ENCODE data around the gene MIPEP. TPM values are rescaled to one million over a fixed set of nuclear protein-coding genes. Genes with fewer than 3 reads are reported as not detected.

The MIPEP gene
- total RNA-seq, 2 donors from 2014 or later = 26.2 to 27.1 TPM

- H3K27me3 ChIP-seq (replicated peaks; ENCODE audit: insufficient read depth) = no peaks in the 10 kb centered on the region
- peaks cover 3% of the 10 kb centered on the region for H3K4me1 ChIP-seq (replicated peaks)
- H3K36me3 ChIP-seq = no peaks in the 10 kb centered on the region
- no peak overlapping the region for H3K4me3 ChIP-seq
- no peak for DNase-seq (ENCODE audit: low spot score)
- WGBS = 32% methylated on average over 2 of the region's 2 CpGs
- H3K27ac ChIP-seq = peak overlapping the region in 1 of 2 donors; percentile 33
- intact Hi-C loops (cut with DNase I) = no loop called here
- TF ChIP-seq POLR2A (IDR thresholded peaks at IDR 0.05) (no peak), CTCF (IDR thresholded peaks at IDR 0.05) (no peak), POLR2AphosphoS5 (IDR thresholded peaks at IDR 0.05) (no peak)
- no peaks in the 10 kb centered on the region for H3K9me3 ChIP-seq
These were observed 41.2 kb downstream of the MIPEP start for GRCh38 chr13:23848019-23848418.

GRCh38 chr13:23847497-23847896, 41.7 kb downstream of the MIPEP start:
- WGBS = 77% methylated on average over 2 of the region's 2 CpGs
- Histone ChIP-seq H3K27ac (peak overlapping the region in 1 of 2 donors; percentile 33), H3K4me3 (no peak overlapping the region), H3K9me3 (no peaks in the 10 kb centered on the region), H3K27me3 (replicated peaks; ENCODE audit: insufficient read depth) (no peaks in the 10 kb centered on the region), H3K4me1 (replicated peaks) (peaks cover 3% of the 10 kb centered on the region), H3K36me3 (no peaks in the 10 kb centered on the region)
- intact Hi-C loops (cut with DNase I) = no loop called here
- DNase-seq (ENCODE audit: low spot score) = no peak
- TF ChIP-seq POLR2A (IDR thresholded peaks at IDR 0.05) (no peak), CTCF (IDR thresholded peaks at IDR 0.05) (no peak), POLR2AphosphoS5 (IDR thresholded peaks at IDR 0.05) (no peak)

GRCh38 chr13:23845105-23845725, 44.0 kb downstream of the MIPEP start:
- 93% methylated on average over 5 of the region's 5 CpGs for WGBS
- Histone ChIP-seq H3K36me3 (no peaks in the 10 kb centered on the region), H3K9me3 (no peaks in the 10 kb centered on the region), H3K4me1 (replicated peaks) (peaks cover 3% of the 10 kb centered on the region), H3K27ac (no peak overlapping the region), H3K27me3 (replicated peaks; ENCODE audit: insufficient read depth) (no peaks in the 10 kb centered on the region), H3K4me3 (no peak overlapping the region)
- TF ChIP-seq CTCF (IDR thresholded peaks at IDR 0.05) = no peak
- TF ChIP-seq POLR2A (IDR thresholded peaks at IDR 0.05) = no peak
- TF ChIP-seq POLR2AphosphoS5 (IDR thresholded peaks at IDR 0.05) = no peak
- DNase-seq (ENCODE audit: low spot score) = no peak
- intact Hi-C loops (cut with DNase I) = no loop called here

- H3K9me3 ChIP-seq = no peaks in the 10 kb centered on the region
- H3K27me3 ChIP-seq (replicated peaks; ENCODE audit: insufficient read depth) = no peaks in the 10 kb centered on the region
- no peak overlapping the region for H3K27ac ChIP-seq
- peaks cover 3% of the 10 kb centered on the region for H3K4me1 ChIP-seq (replicated peaks)
- H3K4me3 ChIP-seq = no peak overlapping the region
- no peaks in the 10 kb centered on the region for H3K36me3 ChIP-seq
- WGBS = 100% methylated on average over 2 of the region's 2 CpGs
- intact Hi-C loops (cut with DNase I) = no loop called here
- TF ChIP-seq POLR2AphosphoS5 (IDR thresholded peaks at IDR 0.05) = no peak
- TF ChIP-seq POLR2A (IDR thresholded peaks at IDR 0.05) = no peak
- TF ChIP-seq CTCF (IDR thresholded peaks at IDR 0.05) = no peak
- no peak for DNase-seq (ENCODE audit: low spot score)
These were observed 45.1 kb downstream of the MIPEP start for GRCh38 chr13:23844132-23844531.

GRCh38 chr13:23843436-23843835, 45.8 kb downstream of the MIPEP start:
- no peak for DNase-seq (ENCODE audit: low spot score)
- no peak for TF ChIP-seq POLR2AphosphoS5 (IDR thresholded peaks at IDR 0.05)
- no peak for TF ChIP-seq POLR2A (IDR thresholded peaks at IDR 0.05)
- no peak for TF ChIP-seq CTCF (IDR thresholded peaks at IDR 0.05)
- H3K36me3 ChIP-seq = no peaks in the 10 kb centered on the region
- H3K4me1 ChIP-seq (replicated peaks) = peaks cover 3% of the 10 kb centered on the region
- intact Hi-C loops (cut with DNase I) = no loop called here
- H3K9me3 ChIP-seq = no peaks in the 10 kb centered on the region
- no peaks in the 10 kb centered on the region for H3K27me3 ChIP-seq (replicated peaks; ENCODE audit: insufficient read depth)
- H3K4me3 ChIP-seq = no peak overlapping the region
- no peak overlapping the region for H3K27ac ChIP-seq
- WGBS = 79% methylated on average over 1 of the region's 1 CpG

Data from prostate gland (tissue), 2 donors.